ENCODE data around the gene MYPOP. TPM values are rescaled to one million over a fixed set of nuclear protein-coding genes. Genes with fewer than 3 reads are reported as not detected.
A peak's percentile ranks its signal among the peaks of the same experiment; 100 is the strongest.

MYPOP gene
- total and polyA plus RNA-seq, 2 of the 13 experiments (the other 11 are each of a cell fraction or from before 2014, with no cell fraction given), result 2.3 to 2.7 TPM

- Histone ChIP-seq H4K20me1 (ENCODE audit: insufficient read depth, low read length) (no peaks in the 10 kb centered on the region), H3K4me3 (replicated peaks in 1 of 3; ENCODE audit: insufficient read depth in 1 of 3, low read depth in 2 of 3, low read length in 3 of 3) (peak overlapping the region; percentile 5 to 75 (median 58); a peak in 5 of 6 replicates), H3K4me1 (ENCODE audit: insufficient read depth, low read length) (peaks cover 78% of the 10 kb centered on the region), H3K4me2 (ENCODE audit: low read depth, low read length) (peak overlapping the region; percentile 94), H3K27me3 (ENCODE audit: control insufficient read depth in 1 of 2, insufficient read depth in 2 of 2, low read length in 2 of 2) (no peaks in the 10 kb centered on the region), H3K9ac (ENCODE audit: insufficient read depth, low read depth, low read length) (peak overlapping the region; percentile 78; the same call in 1 of the 2 replicates), H3K36me3 (replicated peaks in 1 of 2; ENCODE audit: control insufficient read depth in 1 of 2, insufficient read depth in 2 of 2, low read length in 2 of 2) (no peaks in the 10 kb centered on the region), H3K9me3 (ENCODE audit: low read length) (no peaks in the 10 kb centered on the region), H3K79me2 (ENCODE audit: insufficient read depth, low read length) (peaks cover 15% of the 10 kb centered on the region), H3K27ac (ENCODE audit: extremely low read length, insufficient read depth, low read length) (peak overlapping the region; percentile 87), H2AFZ (ENCODE audit: low read length) (no peak overlapping the region)
- ChIA-PET POLR2A (interaction anchor here (0.7 to 10.3 kb wide), 11 partner anchors 13 to 114 kb away, joined by 3 to 388 read pairs (median 7); partner anchors contain the start of genes CCDC61, FOXA3, MYPOP and SIX5), CTCF (ENCODE audit: low intra/inter-chr PET ratio, low total read pairs) (interaction anchor here (5.3 kb wide), 1 partner anchor 17 kb away, joined by 263 read pairs; the partner anchor contains the start of genes FOXA3 and SYMPK)
- in situ Hi-C loops (cut with HindIII; ENCODE audit: extremely low pct_ligation_motif_present, low pct_unique_long_range_greater_than_20kb) (no loop called here), intact Hi-C loops (cut with micrococcal nuclease; ENCODE audit: unreplicated experiment) (no loop called here)
- 34% methylated on average over 10 of the region's 10 CpGs for WGBS (ENCODE audit: low lambda C conversion rate)
- BruUV-seq (replicated peaks), result no TSS peak
- DNase-seq (ENCODE audit: low spot score), result no peak
- no peak for ATAC-seq
- FAIRE-seq, result peak; percentile 21
- TF ChIP-seq NR2F6 (IDR thresholded peaks at IDR 0.05), result no peak
- 0 out of 2 replicates have a peak, but pooled peaks have one; percentile 7 for TF ChIP-seq NR2F6 (CRISPR knock-in tag; IDR thresholded peaks at IDR 0.05)
- 0 out of 2 replicates have a peak, but pooled peaks have one; percentile 24 for TF ChIP-seq ZNF441 (CRISPR knock-in tag; IDR thresholded peaks at IDR 0.05; ENCODE audit: borderline replicate concordance)
- TF ChIP-seq MYPOP (CRISPR knock-in tag; IDR thresholded peaks at IDR 0.05), result 0 out of 2 replicates have a peak, but pooled peaks have one; percentile 20
- TF ChIP-seq ZNF235 (CRISPR knock-in tag; IDR thresholded peaks at IDR 0.05; ENCODE audit: borderline replicate concordance), result peak; percentile 52; the same call in 1 of the 2 replicates
- TF ChIP-seq ZFP91 (CRISPR knock-in tag; IDR thresholded peaks at IDR 0.05; ENCODE audit: borderline replicate concordance), result no peak
- peak; percentile 10; the same call in 1 of the 2 replicates for TF ChIP-seq FOXA3 (CRISPR knock-in tag; IDR thresholded peaks at IDR 0.05)
- TF ChIP-seq SALL1 (CRISPR knock-in tag; IDR thresholded peaks at IDR 0.05), result peak; percentile 9; the same call in 1 of the 2 replicates
- 0 out of 4 replicates have a peak, but pooled peaks of 1 of the 2 experiments have one; percentile 17 for TF ChIP-seq POLR2A (IDR thresholded peaks at IDR 0.05; ENCODE audit: insufficient read depth in 1 of 2, low read depth in 2 of 2, low read length in 2 of 2)
- no peak for TF ChIP-seq FOXA1 (IDR thresholded peaks at IDR 0.05)
- TF ChIP-seq FOXA1 (CRISPR knock-in tag; IDR thresholded peaks at IDR 0.05), result 0 out of 2 replicates have a peak, but pooled peaks have one; percentile 28
- no peak for TF ChIP-seq FOXC1 (CRISPR knock-in tag; IDR thresholded peaks at IDR 0.05; ENCODE audit: borderline replicate concordance)
- TF ChIP-seq ARNT (IDR thresholded peaks at IDR 0.05), result 0 out of 2 replicates have a peak, but pooled peaks have one; percentile 51
- TF ChIP-seq PRDM10 (CRISPR knock-in tag; IDR thresholded peaks at IDR 0.05; ENCODE audit: low read depth), result peak; percentile 74
- TF ChIP-seq ZNF510 (CRISPR knock-in tag; IDR thresholded peaks at IDR 0.05; ENCODE audit: low read depth), result 0 out of 2 replicates have a peak, but pooled peaks have one; percentile 8
- peak; percentile 99 for TF ChIP-seq ATF7 (IDR thresholded peaks at IDR 0.05)
- no peak for TF ChIP-seq ATF7 (CRISPR knock-in tag; IDR thresholded peaks at IDR 0.05)
These were observed 21.1 kb downstream of the MYPOP start for GRCh38 chr19:45881082-45881908.
